Smooth muscle cell (in vitro differentiated cells): ENCODE results near the gene ANKRD13D. TPM values are rescaled to one million over a fixed set of nuclear protein-coding genes. Genes with fewer than 3 reads are reported as not detected.
A peak's percentile ranks its signal among the peaks of the same experiment; 100 is the strongest.

ENCODE experiments used
- DNase-seq: peaks from one replicate; lab custom pipeline; 2025; ENCODE audit not compliant: unreplicated experiment; lab: John Stamatoyannopoulos, UW
- H2AFZ ChIP-seq: fragments of 200-600 bp; sonication (generic); 2 replicates; pipeline ENCODE4 v1.6.0; 2016; ENCODE audit warnings: antibody characterized with exemption, low read depth, mild to moderate bottlenecking
- H3F3A ChIP-seq: fragments of 200-600 bp; sonication (generic); 2 replicates; pipeline ENCODE4 v1.6.0; 2017; ENCODE audit warnings: antibody characterized with exemption, low read depth
- H3K27ac ChIP-seq: fragments of 200-600 bp; sonication (generic); 2 replicates; pipeline ENCODE4 v1.5.1; 2016; ENCODE audit warnings: low read depth, mild to moderate bottlenecking
- H3K27me3 ChIP-seq: fragments of 200-600 bp; sonication (generic); 2 replicates; pipeline ENCODE4 v1.6.1; 2016; ENCODE audit warnings: low read depth, mild to moderate bottlenecking
- H3K36me3 ChIP-seq: fragments of 200-600 bp; sonication (generic); 2 replicates; pipeline ENCODE4 v1.5.1; 2016; ENCODE audit warnings: low read depth
- H3K4me1 ChIP-seq: fragments of 200-600 bp; sonication (generic); 2 replicates; pipeline ENCODE4 v1.5.1; 2016; ENCODE audit warnings: low read depth
- H3K4me2 ChIP-seq: fragments of 200-600 bp; sonication (generic); 2 replicates; pipeline ENCODE4 v1.6.0; 2016; ENCODE audit warnings: mild to moderate bottlenecking
- H3K4me3 ChIP-seq: fragments of 200-600 bp; sonication (generic); 2 replicates; pipeline ENCODE4 v1.5.1; 2016; ENCODE audit warnings: mild to moderate bottlenecking
- H3K79me2 ChIP-seq: fragments of 200-600 bp; sonication (generic); 2 replicates; pipeline ENCODE4 v1.6.0; 2016; ENCODE audit warnings: low read depth, mild to moderate bottlenecking
- H3K9ac ChIP-seq: fragments of 200-600 bp; sonication (generic); 2 replicates; pipeline ENCODE4 v1.6.0; 2016; ENCODE audit warnings: low read depth
- H3K9me3 ChIP-seq: fragments of 200-600 bp; sonication (generic); replicated peaks from 2 replicates; pipeline ENCODE4 v1.5.1; 2016; ENCODE audit warnings: low read depth
- H4K20me1 ChIP-seq: fragments of 200-600 bp; sonication (generic); 2 replicates; pipeline ENCODE4 v1.6.0; 2016; ENCODE audit warnings: low read depth
- WGBS: methylation state at CpG from one replicate; pipeline ENCODE4 v1.1.7; 2016; ENCODE audit warnings: low lambda C conversion rate; 5-methylcytosine and 5-hydroxymethylcytosine counted together
- polyA plus RNA-seq: library from polyadenylated mRNA; unstranded; fragments of >200 nt; fragmentation: Nextera tagmentation; extraction: Ambion mirVana; gene quantifications from 2 replicates; pipeline ENCODE4 v1.2.1, GENCODE V29; 2016
- total RNA-seq: library from RNA; depleted of rRNA; stranded (reverse); fragments of >200 nt; gene quantifications from 2 replicates; pipeline ENCODE4 v1.2.3, GENCODE V29; 2014
- TF ChIP-seq, protein P1 (sequence below): fragments of 200-600 bp; sonication (generic); IDR thresholded peaks from 2 replicates; pipeline ENCODE4 v1.5.1; 2017; ENCODE audit warnings: borderline replicate concordance, mild to moderate bottlenecking, antibody characterized with exemption; ENCODE audit not compliant: insufficient read depth, poor library complexity, severe bottlenecking

Gene ANKRD13D
- total and polyA plus RNA-seq, 2 experiments from 2014 or later = 34.7 to 52.0 TPM

DNA sequence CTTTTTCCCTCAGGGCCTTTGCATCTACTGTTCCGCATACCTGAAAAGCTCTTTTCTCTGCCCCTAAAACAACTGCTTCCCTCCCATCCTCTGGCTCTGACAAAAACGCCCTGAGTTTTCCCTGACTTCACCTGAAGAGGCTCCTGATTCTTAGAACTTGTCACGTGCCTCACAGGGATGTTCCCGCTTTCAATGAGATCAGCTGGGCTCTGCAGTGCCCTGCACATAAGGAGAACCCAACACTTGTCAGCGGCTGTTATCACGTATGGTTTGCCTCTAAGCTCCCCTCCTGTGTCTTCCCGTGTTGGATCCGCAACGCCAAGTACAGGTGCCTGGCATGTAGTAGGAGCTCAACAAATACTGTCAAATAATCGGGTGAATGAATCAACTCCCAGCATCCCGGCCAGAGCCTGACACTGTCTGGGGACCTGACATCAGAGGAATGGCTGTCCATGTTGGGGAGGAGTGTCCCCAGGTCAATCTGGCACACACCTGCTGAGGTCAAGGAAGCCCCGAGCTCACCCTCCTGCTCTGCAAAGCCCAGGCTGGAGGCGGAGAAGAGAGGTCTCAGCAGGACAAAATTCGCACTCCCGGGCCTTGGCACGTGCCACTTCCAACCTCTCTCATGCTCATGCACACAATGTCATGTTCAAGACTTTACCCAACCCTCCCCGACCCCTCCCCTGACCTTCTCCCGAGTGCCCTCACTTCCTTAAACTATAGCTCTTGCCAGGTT is 27.0 kb upstream of the ANKRD13D start:
- Histone ChIP-seq H3K27me3 (no peaks in the 10 kb centered on the region), H3K36me3 (no peaks in the 10 kb centered on the region), H3K79me2 (peaks cover 12% of the 10 kb centered on the region), H3K4me1 (no peaks in the 10 kb centered on the region), H3K4me2 (peak overlapping the region; percentile 87), H4K20me1 (no peaks in the 10 kb centered on the region), H3K9ac (no peak overlapping the region), H2AFZ (no peak overlapping the region), H3K9me3 (no peaks in the 10 kb centered on the region), H3K4me3 (peak overlapping the region; percentile 46), H3K27ac (no peak overlapping the region), H3F3A (peaks cover 12% of the 10 kb centered on the region)
- no peak for DNase-seq
- TF ChIP-seq, protein P1, sequence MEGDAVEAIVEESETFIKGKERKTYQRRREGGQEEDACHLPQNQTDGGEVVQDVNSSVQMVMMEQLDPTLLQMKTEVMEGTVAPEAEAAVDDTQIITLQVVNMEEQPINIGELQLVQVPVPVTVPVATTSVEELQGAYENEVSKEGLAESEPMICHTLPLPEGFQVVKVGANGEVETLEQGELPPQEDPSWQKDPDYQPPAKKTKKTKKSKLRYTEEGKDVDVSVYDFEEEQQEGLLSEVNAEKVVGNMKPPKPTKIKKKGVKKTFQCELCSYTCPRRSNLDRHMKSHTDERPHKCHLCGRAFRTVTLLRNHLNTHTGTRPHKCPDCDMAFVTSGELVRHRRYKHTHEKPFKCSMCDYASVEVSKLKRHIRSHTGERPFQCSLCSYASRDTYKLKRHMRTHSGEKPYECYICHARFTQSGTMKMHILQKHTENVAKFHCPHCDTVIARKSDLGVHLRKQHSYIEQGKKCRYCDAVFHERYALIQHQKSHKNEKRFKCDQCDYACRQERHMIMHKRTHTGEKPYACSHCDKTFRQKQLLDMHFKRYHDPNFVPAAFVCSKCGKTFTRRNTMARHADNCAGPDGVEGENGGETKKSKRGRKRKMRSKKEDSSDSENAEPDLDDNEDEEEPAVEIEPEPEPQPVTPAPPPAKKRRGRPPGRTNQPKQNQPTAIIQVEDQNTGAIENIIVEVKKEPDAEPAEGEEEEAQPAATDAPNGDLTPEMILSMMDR = no peak
- 58% methylated on average over 18 of the region's 18 CpGs for WGBS

DNA sequence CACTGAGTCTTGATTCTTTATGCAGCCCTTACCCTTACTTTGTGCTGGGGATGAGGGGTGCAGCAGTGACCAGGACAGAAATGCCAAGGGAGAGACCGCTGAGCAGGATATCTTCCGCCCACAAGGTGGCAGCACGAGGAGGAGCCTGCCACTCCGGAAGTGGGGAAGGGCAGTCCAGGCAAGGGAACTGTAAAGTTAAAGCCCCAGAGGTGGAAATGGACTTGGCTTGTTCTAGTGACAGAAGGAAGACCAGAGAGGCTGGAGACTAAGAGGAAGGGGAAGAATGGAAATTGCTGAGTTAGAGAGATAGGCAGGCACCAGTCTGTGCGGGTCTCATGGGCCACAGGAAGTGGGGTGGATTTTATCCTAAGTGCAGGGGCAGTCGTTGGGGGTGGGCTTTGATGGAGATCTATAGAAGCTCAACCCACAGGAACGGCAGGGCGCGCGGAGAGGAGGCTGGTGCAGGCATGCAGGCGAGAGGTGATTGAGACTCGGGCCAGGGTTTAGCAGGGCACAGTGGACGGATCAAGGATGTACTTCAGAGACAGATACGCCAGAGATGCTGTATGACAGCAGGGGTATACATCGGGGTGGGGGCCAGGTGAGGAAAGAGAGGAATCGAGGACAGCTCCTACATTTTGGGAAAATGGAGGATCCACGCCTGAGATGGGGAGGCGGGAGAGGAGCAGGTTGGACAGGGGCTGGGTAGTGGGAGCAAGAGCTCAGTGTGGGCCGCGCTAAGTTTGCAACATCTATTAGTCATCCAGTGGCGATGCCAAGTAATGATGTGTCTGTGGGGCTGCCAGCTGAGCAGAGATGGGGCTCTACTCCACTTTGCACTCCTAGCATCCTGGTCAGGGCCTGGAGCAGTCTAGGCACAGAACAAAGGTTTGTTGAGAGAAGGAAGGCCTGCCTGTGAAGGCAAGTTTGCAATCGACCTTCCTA is 26.1 kb upstream of the ANKRD13D start:
- H3K4me3 ChIP-seq = no peak overlapping the region
- 63% methylated on average over 22 of the region's 22 CpGs for WGBS
- no peak overlapping the region for H3K9ac ChIP-seq

DNA sequence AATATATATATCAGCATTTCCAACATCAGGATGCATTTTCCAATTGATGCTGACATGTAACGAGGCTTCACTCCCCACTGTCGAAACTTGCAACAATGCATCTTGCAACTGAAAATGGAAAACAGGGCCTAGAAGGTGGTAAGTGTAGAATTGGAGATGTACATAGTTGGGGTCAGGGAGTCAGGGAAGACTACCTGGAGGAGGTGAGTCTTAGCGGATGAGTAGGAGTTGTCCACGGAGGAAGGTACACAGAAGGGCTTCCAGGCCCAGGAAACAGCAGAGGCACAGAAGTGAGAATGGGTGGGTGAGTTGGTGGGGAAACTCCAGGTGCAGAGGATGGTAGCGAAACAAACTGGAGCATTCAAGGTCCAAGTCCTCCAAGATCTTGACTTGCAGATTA is 24.8 kb upstream of the ANKRD13D start:
- Histone ChIP-seq H4K20me1 (peaks cover 19% of the 10 kb centered on the region), H2AFZ (no peak overlapping the region)
- TF ChIP-seq, protein P1 = no peak

More for the DNA sequence above, 26.1 kb upstream of the ANKRD13D start:
- Histone ChIP-seq H3K36me3 (no peaks in the 10 kb centered on the region), H3K9me3 (no peaks in the 10 kb centered on the region), H3F3A (peaks cover 7% of the 10 kb centered on the region), H3K4me1 (no peaks in the 10 kb centered on the region), H3K27me3 (no peaks in the 10 kb centered on the region), H3K4me2 (no peak overlapping the region), H3K79me2 (peaks cover 21% of the 10 kb centered on the region), H4K20me1 (peaks cover 7% of the 10 kb centered on the region), H2AFZ (no peak overlapping the region), H3K27ac (no peak overlapping the region)
- peak; percentile 24 for DNase-seq
- TF ChIP-seq, protein P1 = peak; percentile 66

More for the DNA sequence above, 24.8 kb upstream of the ANKRD13D start:
- Histone ChIP-seq H3K9ac (no peak overlapping the region), H3K27me3 (no peaks in the 10 kb centered on the region), H3F3A (peaks cover 5% of the 10 kb centered on the region), H3K79me2 (peaks cover 32% of the 10 kb centered on the region), H3K36me3 (no peaks in the 10 kb centered on the region), H3K9me3 (no peaks in the 10 kb centered on the region), H3K4me2 (no peak overlapping the region), H3K27ac (no peak overlapping the region), H3K4me1 (peaks cover 2% of the 10 kb centered on the region), H3K4me3 (no peak overlapping the region)
- 95% methylated on average over 5 of the region's 5 CpGs for WGBS
- no peak for DNase-seq
